GM23248 (cell line): ENCODE results near the gene MYH11. TPM values are rescaled to one million over a fixed set of nuclear protein-coding genes. Genes with fewer than 3 reads are reported as not detected.
A peak's percentile ranks its signal among the peaks of the same experiment; 100 is the strongest.

Experiments used
- DNase-seq: peaks from one replicate; pipeline ENCODE4 v3.0.0-alpha.2; 2015
- H2AFZ ChIP-seq: fragments of 200-600 bp; sonication (generic); 2 replicates; pipeline ENCODE4 v1.6.1; 2016; ENCODE audit warnings: antibody characterized with exemption
- H3F3A ChIP-seq: fragments of 200-600 bp; sonication (generic); 2 replicates; pipeline ENCODE4 v1.6.1; 2016; ENCODE audit warnings: mild to moderate bottlenecking, antibody characterized with exemption, mixed run types; ENCODE audit not compliant: insufficient read depth
- H3K27ac ChIP-seq: fragments of 200-600 bp; sonication (generic); 2 replicates; pipeline ENCODE4 v1.5.1; 2016; ENCODE audit warnings: mild to moderate bottlenecking
- H3K27me3 ChIP-seq: fragments of 200-600 bp; sonication (generic); replicated peaks from 2 replicates; pipeline ENCODE4 v1.6.1; 2016; ENCODE audit warnings: mild to moderate bottlenecking; ENCODE audit not compliant: insufficient read depth
- H3K36me3 ChIP-seq: fragments of 200-600 bp; sonication (generic); 2 replicates; pipeline ENCODE4 v1.6.1; 2016; ENCODE audit warnings: low read depth, mild to moderate bottlenecking
- H3K4me1 ChIP-seq: fragments of 200-600 bp; sonication (generic); 2 replicates; pipeline ENCODE4 v1.6.1; 2016; ENCODE audit warnings: mild to moderate bottlenecking; ENCODE audit not compliant: insufficient read depth
- H3K4me2 ChIP-seq: fragments of 200-600 bp; sonication (generic); one replicate; pipeline ENCODE4 v1.6.1; 2016; ENCODE audit warnings: mild to moderate bottlenecking; ENCODE audit not compliant: unreplicated experiment
- H3K4me3 ChIP-seq: fragments of 200-600 bp; sonication (generic); 2 replicates; pipeline ENCODE4 v1.5.1; 2016; ENCODE audit warnings: mild to moderate bottlenecking
- H3K79me2 ChIP-seq: fragments of 200-600 bp; sonication (generic); 2 replicates; pipeline ENCODE4 v1.6.1; 2016; ENCODE audit warnings: mild to moderate bottlenecking; ENCODE audit not compliant: insufficient read depth
- H3K9ac ChIP-seq: fragments of 200-600 bp; sonication (generic); 2 replicates; pipeline ENCODE4 v1.6.1; 2016; ENCODE audit warnings: mild to moderate bottlenecking
- H3K9me2 ChIP-seq: fragments of 200-600 bp; sonication (generic); 2 replicates; pipeline ENCODE4 v1.6.1; 2016; ENCODE audit warnings: mixed run types, mild to moderate bottlenecking, moderate library complexity; ENCODE audit not compliant: insufficient read depth
- H3K9me3 ChIP-seq: fragments of 200-600 bp; sonication (generic); one replicate; pipeline ENCODE4 v1.6.1; 2017; ENCODE audit warnings: low read depth
- H4K20me1 ChIP-seq: fragments of 200-600 bp; sonication (generic); 2 replicates; pipeline ENCODE4 v1.6.0; 2016; ENCODE audit not compliant: insufficient read depth
- EZH2 ChIP-seq: fragments of 200-600 bp; sonication (generic); IDR thresholded peaks from 2 replicates; pipeline ENCODE4 v1.6.1; 2018; ENCODE audit warnings: antibody characterized with exemption, mild to moderate bottlenecking; ENCODE audit not compliant: insufficient read depth, poor library complexity, severe bottlenecking
- EZH2phosphoT487 ChIP-seq: fragments of 200-600 bp; sonication (generic); IDR thresholded peaks from 2 replicates; pipeline ENCODE4 v1.6.1; 2018; ENCODE audit warnings: antibody characterized with exemption, moderate library complexity, mild to moderate bottlenecking, low read depth; ENCODE audit not compliant: insufficient read depth
- WGBS, 2 experiments: methylation state at CpG; one replicate each; pipeline ENCODE4 v1.1.6; 2015 to 2017; ENCODE audit warnings: low lambda C conversion rate in 2 of 2, low coverage in 1 of 2; ENCODE audit errors: missing lambda C conversion rate in 2 of 2; 5-methylcytosine and 5-hydroxymethylcytosine counted together
- in situ Hi-C: fragments of 300-500 bp; cut with MboI; formaldehyde crosslinking; loops from 2 replicates; pipeline ENCODE4 v1.15.0; 2020
- polyA plus RNA-seq: library from polyadenylated mRNA; unstranded; fragments of >200 nt; fragmentation: Nextera tagmentation; extraction: Ambion mirVana; gene quantifications from 2 replicates; pipeline ENCODE4 v1.2.1, GENCODE V29; 2016
- total RNA-seq: library from RNA; depleted of rRNA; stranded (reverse); fragments of >200 nt; shearing (Covaris generic); gene quantifications from 2 replicates; pipeline ENCODE4 v1.2.3, GENCODE V29; 2014

Gene MYH11
- total and polyA plus RNA-seq, 2 experiments from 2014 or later, result 0.79 TPM; not detected in 1

DNA sequence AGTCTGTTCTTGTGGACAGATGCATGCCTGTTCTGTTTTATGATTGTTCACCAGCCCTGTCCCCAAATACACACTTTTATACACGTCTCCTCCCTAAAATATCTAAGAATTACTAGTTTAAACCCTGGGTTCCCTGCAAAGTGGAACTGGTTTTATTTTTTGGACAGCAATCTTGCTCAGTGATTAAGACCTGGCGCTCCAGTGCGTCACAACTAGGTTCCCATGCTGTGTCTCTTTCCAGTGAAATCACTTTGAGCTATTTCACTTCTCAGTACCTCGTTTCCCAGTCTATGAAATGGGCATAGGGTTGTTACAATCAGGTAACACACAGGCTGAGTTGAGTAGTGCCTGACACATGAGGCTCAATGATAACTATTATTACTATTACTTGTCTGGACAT, 30.5 kb upstream of the MYH11 start:
- no peak for TF ChIP-seq EZH2
- in situ Hi-C loops, result no loop called here
- H3K79me2 ChIP-seq, result peaks cover 60% of the 10 kb centered on the region
- H3K9me3 ChIP-seq, result no peaks in the 10 kb centered on the region
- H3K27ac ChIP-seq, result peak overlapping the region; percentile 90; the same call in 1 of the 2 replicates
- 0 out of 2 replicates have a peak, but pooled peaks cover 3% of the 10 kb centered on the region for H3K36me3 ChIP-seq
- H3K9ac ChIP-seq, result peak overlapping the region; percentile 96
- H3K27me3 ChIP-seq, result no peaks in the 10 kb centered on the region
- no peak overlapping the region for H2AFZ ChIP-seq
- H3K4me3 ChIP-seq, result peak overlapping the region; percentile 91
- 0 out of 2 replicates have a peak, but pooled peaks cover 4% of the 10 kb centered on the region for H3F3A ChIP-seq
- H3K9me2 ChIP-seq, result no peaks in the 10 kb centered on the region
- H4K20me1 ChIP-seq, result no peaks in the 10 kb centered on the region
- peak overlapping the region; percentile 83 for H3K4me2 ChIP-seq
- DNase-seq, result peak; percentile 61
- H3K4me1 ChIP-seq, result peaks cover 22% of the 10 kb centered on the region
- WGBS, 2 experiments, result 58 to 61% methylated on average over 4 of the region's 4 CpGs

GRCh38 chr16:15886078-15886477, 29.2 kb upstream of the MYH11 start:
- no peak for DNase-seq
- H3K4me2 ChIP-seq, result no peak overlapping the region
- no peak overlapping the region for H2AFZ ChIP-seq
- TF ChIP-seq EZH2 (no peak), EZH2phosphoT487 (no peak)
- H4K20me1 ChIP-seq, result no peaks in the 10 kb centered on the region
- 0 out of 2 replicates have a peak, but pooled peaks cover 9% of the 10 kb centered on the region for H3K36me3 ChIP-seq
- no peaks in the 10 kb centered on the region for H3K9me2 ChIP-seq
- no peaks in the 10 kb centered on the region for H3K9me3 ChIP-seq
- WGBS, 2 experiments, result 44 to 48% methylated on average over 1 of the region's 1 CpG
- no peak overlapping the region for H3K9ac ChIP-seq
- no peak overlapping the region for H3K4me3 ChIP-seq
- in situ Hi-C loops, result no loop called here
- peaks cover 71% of the 10 kb centered on the region for H3K79me2 ChIP-seq
- H3K4me1 ChIP-seq, result peaks cover 29% of the 10 kb centered on the region
- no peak overlapping the region for H3K27ac ChIP-seq
- H3K27me3 ChIP-seq, result no peaks in the 10 kb centered on the region
- H3F3A ChIP-seq, result peaks cover 16% of the 10 kb centered on the region

GRCh38 chr16:15885560-15886001, 28.8 kb upstream of the MYH11 start:
- Histone ChIP-seq H3K36me3 (0 out of 2 replicates have a peak, but pooled peaks cover 9% of the 10 kb centered on the region), H3K4me2 (no peak overlapping the region), H2AFZ (no peak overlapping the region), H3K4me3 (no peak overlapping the region), H3K27me3 (no peaks in the 10 kb centered on the region), H3K9me2 (no peaks in the 10 kb centered on the region), H3K9me3 (no peaks in the 10 kb centered on the region), H3K4me1 (peaks cover 34% of the 10 kb centered on the region), H3K9ac (no peak overlapping the region), H3K27ac (no peak overlapping the region), H3F3A (peaks cover 21% of the 10 kb centered on the region), H3K79me2 (peaks cover 76% of the 10 kb centered on the region), H4K20me1 (no peaks in the 10 kb centered on the region)
- WGBS, 2 experiments, result 85 to 90% methylated on average over 5 of the region's 5 CpGs
- peak; percentile 26 for DNase-seq
- no peak for TF ChIP-seq EZH2phosphoT487
- no peak for TF ChIP-seq EZH2
- in situ Hi-C loops, result no loop called here

GRCh38 chr16:15882563-15882962, 25.7 kb upstream of the MYH11 start:
- Histone ChIP-seq H3K79me2 (peaks cover 83% of the 10 kb centered on the region), H3K27ac (no peak overlapping the region), H3K9ac (no peak overlapping the region), H3K36me3 (0 out of 2 replicates have a peak, but pooled peaks cover 9% of the 10 kb centered on the region), H3F3A (peaks cover 39% of the 10 kb centered on the region), H3K4me3 (no peak overlapping the region), H4K20me1 (no peaks in the 10 kb centered on the region), H2AFZ (no peak overlapping the region), H3K9me3 (no peaks in the 10 kb centered on the region), H3K9me2 (no peaks in the 10 kb centered on the region), H3K4me2 (no peak overlapping the region), H3K4me1 (peaks cover 48% of the 10 kb centered on the region), H3K27me3 (no peaks in the 10 kb centered on the region)
- WGBS, 2 experiments, result 99 to 100% methylated on average over 3 of the region's 3 CpGs
- TF ChIP-seq EZH2 (no peak), EZH2phosphoT487 (no peak)
- in situ Hi-C loops, result no loop called here
- DNase-seq, result no peak
